Keratinocyte (primary cell): ENCODE data around the gene STRIP1.

Experiments used
- CTCF ChIP-seq, 3 experiments: IDR thresholded peaks in 1 of 3; conservative IDR thresholded peaks in 1 of 3; optimal IDR thresholded peaks in 1 of 3; 2 replicates in 2 of 3; 3 replicates in 1 of 3; pipeline versions ENCODE3 to v1.5.1; 2011; ENCODE audit warnings: low read length in 3 of 3, mild to moderate bottlenecking in 3 of 3, moderate library complexity in 2 of 3, control low read depth in 1 of 3, inconsistent platforms in 1 of 3; ENCODE audit not compliant: insufficient read depth in 2 of 3; ENCODE audit errors: extremely low read depth in 1 of 3
- EZH2 ChIP-seq: IDR thresholded peaks from one replicate; pipeline ENCODE4 v1.6.1; 2012; ENCODE audit warnings: inconsistent platforms, mild to moderate bottlenecking, low read length, moderate library complexity

- TF ChIP-seq EZH2 (no peak), CTCF (optimal IDR thresholded peaks at IDR 0.05 in 1 of 3, IDR thresholded peaks at IDR 0.05 in 1 of 3, conservative IDR thresholded peaks at IDR 0.05 in 1 of 3; ENCODE audit: extremely low read depth in 1 of 3, insufficient read depth in 2 of 3, low read length in 3 of 3) (no peak)
Observed at GRCh38 chr1:110048923-110049601, 14.6 kb downstream of the STRIP1 start.
